Loucy (cell line): ENCODE results near the gene FXYD2.

Experiments
- H2AFZ ChIP-seq: fragments of 200-600 bp; sonication (generic); 2 replicates; pipeline ENCODE4 v1.6.0; 2016; ENCODE audit warnings: antibody characterized with exemption, mild to moderate bottlenecking, low read length, moderate library complexity
- H3F3A ChIP-seq: fragments of 200-600 bp; 2 replicates; pipeline ENCODE4 v1.6.0; 2016; ENCODE audit warnings: antibody characterized with exemption, low read depth, mild to moderate bottlenecking
- H3K27me3 ChIP-seq: fragments of 200-600 bp; sonication (generic); 2 replicates; pipeline ENCODE4 v1.6.1; 2014; ENCODE audit warnings: low read length, mild to moderate bottlenecking; ENCODE audit not compliant: insufficient read depth, poor library complexity, severe bottlenecking
- H3K36me3 ChIP-seq: fragments of 200-600 bp; sonication (generic); 2 replicates; pipeline ENCODE4 v1.6.1; 2016; ENCODE audit warnings: low read length; ENCODE audit not compliant: insufficient read depth
- H3K4me1 ChIP-seq: fragments of 200-600 bp; sonication (generic); 2 replicates; pipeline ENCODE4 v1.5.1; 2014; ENCODE audit warnings: low read length, mild to moderate bottlenecking; ENCODE audit not compliant: insufficient read depth, poor library complexity, severe bottlenecking
- H3K4me2 ChIP-seq: fragments of 200-600 bp; sonication (generic); 2 replicates; pipeline ENCODE4 v1.6.0; 2014; ENCODE audit warnings: antibody characterized with exemption, low read length, low read depth, mild to moderate bottlenecking; ENCODE audit not compliant: poor library complexity, severe bottlenecking
- H3K4me3 ChIP-seq: fragments of 200-600 bp; sonication (generic); 2 replicates; pipeline ENCODE4 v1.5.1; 2014; ENCODE audit warnings: low read length, mild to moderate bottlenecking, mixed read lengths; ENCODE audit not compliant: poor library complexity, severe bottlenecking
- H3K79me2 ChIP-seq: fragments of 200-600 bp; sonication (generic); 2 replicates; pipeline ENCODE4 v1.6.1; 2014; ENCODE audit warnings: low read length; ENCODE audit not compliant: insufficient read depth
- H3K9ac ChIP-seq: fragments of 200-600 bp; sonication (generic); 2 replicates; pipeline ENCODE4 v1.6.0; 2014; ENCODE audit warnings: mild to moderate bottlenecking, low read depth, low read length, moderate library complexity; ENCODE audit not compliant: poor library complexity, severe bottlenecking
- H3K9me2 ChIP-seq: fragments of 200-600 bp; sonication (generic); replicated peaks from 2 replicates; pipeline ENCODE4 v1.6.1; 2016; ENCODE audit warnings: low read depth, low read length, mixed read lengths
- H3K9me3 ChIP-seq: fragments of 200-600 bp; sonication (generic); 2 replicates; pipeline ENCODE4 v1.6.1; 2014; ENCODE audit warnings: mild to moderate bottlenecking, antibody characterized with exemption, low read length, low read depth; ENCODE audit not compliant: insufficient read depth
- H4K20me1 ChIP-seq: fragments of 200-600 bp; sonication (generic); 2 replicates; pipeline ENCODE4 v1.6.0; 2014; ENCODE audit warnings: antibody characterized with exemption, low read length, mild to moderate bottlenecking; ENCODE audit not compliant: insufficient read depth, poor library complexity, severe bottlenecking
- CTCF ChIP-seq: fragments of 200-600 bp; sonication (generic); conservative IDR thresholded peaks from 2 replicates; pipeline ENCODE4 v1.5.1; 2014; ENCODE audit warnings: mild to moderate bottlenecking, antibody characterized with exemption, low read length
- EZH2phosphoT487 ChIP-seq: fragments of 200-600 bp; IDR thresholded peaks from 2 replicates; pipeline ENCODE4 v1.6.1; 2018; ENCODE audit warnings: antibody characterized with exemption, mild to moderate bottlenecking, moderate library complexity, borderline replicate concordance

The FXYD2 gene

DNA sequence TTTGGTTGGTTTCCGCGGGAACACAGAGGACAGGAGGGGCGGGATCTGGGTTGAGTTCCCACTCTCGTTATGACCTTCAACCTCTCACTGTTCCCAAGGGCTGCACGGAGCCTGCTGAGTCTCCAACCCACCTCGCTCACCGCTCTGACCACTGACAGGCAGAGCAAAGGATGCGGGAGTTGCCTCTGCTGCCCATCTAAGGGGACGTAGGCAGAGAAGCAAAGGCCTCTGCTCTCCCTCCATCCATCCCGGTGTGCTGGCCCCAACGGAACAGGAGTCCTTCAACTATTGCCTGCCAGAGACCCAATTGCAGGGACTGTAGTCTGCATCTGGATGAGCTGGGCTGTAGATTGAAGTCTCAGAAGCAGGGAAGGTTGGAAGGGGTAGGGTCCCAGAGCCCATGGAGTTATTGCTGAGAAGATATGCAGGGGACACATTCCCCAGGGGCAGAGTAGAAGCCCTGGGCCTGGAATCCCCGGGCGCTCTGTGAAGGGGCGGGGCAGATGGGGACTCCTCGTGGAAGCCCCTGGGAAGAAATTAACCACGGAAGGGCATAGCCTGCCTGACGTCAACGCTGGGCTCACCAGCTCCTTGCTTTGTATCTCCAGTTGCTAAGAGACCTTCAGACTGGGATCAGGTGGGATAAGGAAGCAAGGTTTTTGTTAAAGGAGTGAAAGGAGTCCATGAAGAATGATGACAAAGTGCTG, 12.7 kb upstream of the FXYD2 start:
- Histone ChIP-seq H2AFZ (no peak overlapping the region), H3K4me2 (no peak overlapping the region), H3K79me2 (no peaks in the 10 kb centered on the region), H3K36me3 (no peaks in the 10 kb centered on the region), H3F3A (no peaks in the 10 kb centered on the region), H3K9me3 (no peaks in the 10 kb centered on the region), H4K20me1 (no peaks in the 10 kb centered on the region), H3K4me1 (peaks cover 19% of the 10 kb centered on the region), H3K9me2 (no peaks in the 10 kb centered on the region), H3K4me3 (no peak overlapping the region), H3K27me3 (no peaks in the 10 kb centered on the region), H3K9ac (no peak overlapping the region)
- TF ChIP-seq CTCF (no peak), EZH2phosphoT487 (no peak)

DNA sequence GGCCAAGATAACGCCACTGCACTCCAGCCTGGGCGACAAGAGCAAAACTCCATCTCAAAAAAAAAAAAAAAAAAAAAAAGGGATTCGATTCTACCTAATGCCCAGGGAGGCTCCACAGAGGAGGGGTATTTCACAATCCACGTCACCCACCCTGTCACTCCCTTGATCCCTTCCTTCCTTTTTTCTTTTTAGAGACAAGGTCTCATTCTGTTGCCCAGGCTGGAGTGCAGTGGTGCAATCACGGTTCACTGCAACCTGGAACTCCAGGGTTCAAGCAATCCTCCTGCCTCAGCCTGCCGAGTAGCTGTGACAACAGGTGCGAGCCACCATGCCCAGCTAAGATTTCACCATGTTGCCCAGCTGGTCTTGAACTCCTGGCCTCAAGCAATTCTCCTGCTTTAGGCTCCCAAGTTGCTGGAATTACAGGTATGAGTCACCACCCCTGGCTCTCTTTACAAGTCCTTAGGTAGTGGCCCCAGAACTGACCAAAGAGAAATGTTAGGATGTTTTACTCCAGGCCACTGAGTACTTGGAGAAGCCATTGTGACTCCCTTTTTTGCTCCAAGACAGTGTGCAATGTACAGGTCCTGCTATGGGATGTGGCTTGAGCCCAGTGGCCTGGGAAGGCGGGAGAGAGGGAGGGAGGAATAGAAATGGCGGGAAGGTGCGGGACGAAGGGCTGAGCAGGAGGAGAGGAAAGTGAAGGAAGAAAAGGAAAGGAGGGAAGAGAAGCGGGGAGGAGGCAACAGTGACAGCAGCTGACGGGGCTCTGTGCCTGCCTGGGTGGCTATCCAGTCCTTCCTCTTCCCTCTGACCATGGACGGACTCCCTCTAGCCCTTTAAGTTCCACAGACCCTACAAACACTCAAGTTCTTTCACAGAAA, 11.8 kb upstream of the FXYD2 start:
- Histone ChIP-seq H3K4me2 (no peak overlapping the region), H4K20me1 (no peaks in the 10 kb centered on the region), H3K9me3 (no peaks in the 10 kb centered on the region), H3K4me1 (peaks cover 28% of the 10 kb centered on the region), H3K27me3 (no peaks in the 10 kb centered on the region), H3K79me2 (no peaks in the 10 kb centered on the region), H3K4me3 (no peak overlapping the region), H2AFZ (no peak overlapping the region), H3F3A (no peaks in the 10 kb centered on the region), H3K36me3 (no peaks in the 10 kb centered on the region), H3K9ac (no peak overlapping the region), H3K9me2 (no peaks in the 10 kb centered on the region)
- TF ChIP-seq EZH2phosphoT487 (no peak), CTCF (no peak)

DNA sequence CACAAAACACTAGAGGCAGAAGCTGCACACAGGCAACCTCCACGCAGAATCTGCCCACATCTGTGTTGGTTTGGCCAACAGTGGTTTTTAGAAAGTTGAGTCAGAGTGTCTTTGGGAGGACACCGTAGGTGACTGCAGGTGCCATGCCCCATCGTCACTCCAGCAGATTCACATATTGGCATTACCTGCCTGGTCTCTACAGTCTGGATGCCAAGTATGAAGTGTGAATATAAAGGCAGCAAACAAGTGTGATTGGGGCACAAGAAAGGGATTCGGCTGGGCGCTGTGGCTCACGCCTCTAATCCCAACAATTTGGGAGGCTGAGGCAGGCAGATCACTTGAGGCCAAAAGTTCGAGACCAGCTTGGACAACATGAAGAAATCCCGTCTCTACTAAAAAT, 11.0 kb upstream of the FXYD2 start:
- H3F3A ChIP-seq, result no peaks in the 10 kb centered on the region
- no peak overlapping the region for H3K4me2 ChIP-seq
- peaks cover 35% of the 10 kb centered on the region for H3K4me1 ChIP-seq
- no peaks in the 10 kb centered on the region for H4K20me1 ChIP-seq
- no peaks in the 10 kb centered on the region for H3K9me2 ChIP-seq
- no peaks in the 10 kb centered on the region for H3K36me3 ChIP-seq
- no peak overlapping the region for H3K9ac ChIP-seq
- H3K79me2 ChIP-seq, result no peaks in the 10 kb centered on the region
- TF ChIP-seq CTCF, result no peak
- no peak for TF ChIP-seq EZH2phosphoT487
- no peaks in the 10 kb centered on the region for H3K27me3 ChIP-seq
- H3K4me3 ChIP-seq, result no peak overlapping the region
- H3K9me3 ChIP-seq, result no peaks in the 10 kb centered on the region
- no peak overlapping the region for H2AFZ ChIP-seq
